SK-N-SH treated with all-trans-retinoic acid at 6 μM for 48 hours (cell line): ENCODE data around the gene APOA4.

Experiments
- ARNTL ChIP-seq: fragments of 450-650 bp; formaldehyde crosslinking; IDR thresholded peaks from 2 replicates; pipeline ENCODE4 v1.5.0; 2020; ENCODE audit warnings: low read depth, mild to moderate bottlenecking, moderate library complexity, borderline replicate concordance
- OSR1 ChIP-seq: fragments of 250-450 bp; sonication (Bioruptor Pico); IDR thresholded peaks from 2 replicates; pipeline ENCODE4 v1.8.0; 2022; ENCODE audit warnings: moderate library complexity, mild to moderate bottlenecking, inconsistent platforms
- PATZ1 ChIP-seq: fragments of 250-450 bp; sonication (Bioruptor Pico); IDR thresholded peaks from 2 replicates; pipeline ENCODE4 v1.8.0; 2020; ENCODE audit warnings: mild to moderate bottlenecking, moderate library complexity, borderline replicate concordance
- TOX ChIP-seq: fragments of 250-450 bp; sonication (Bioruptor Pico); IDR thresholded peaks from 2 replicates; pipeline ENCODE4 v1.8.0; 2021; ENCODE audit warnings: mild to moderate bottlenecking, moderate library complexity, borderline replicate concordance
- ZFP30 ChIP-seq: fragments of 450-650 bp; formaldehyde crosslinking; IDR thresholded peaks from 2 replicates; pipeline ENCODE4 v1.5.0; 2022; ENCODE audit warnings: mild to moderate bottlenecking, moderate library complexity

- TF ChIP-seq OSR1 (CRISPR knock-in tag) (no peak), TOX (no peak), PATZ1 (CRISPR knock-in tag) (no peak), ARNTL (CRISPR knock-in tag) (no peak), ZFP30 (no peak)
Observed at GRCh38 chr11:116773203-116774097, 49.7 kb downstream of the APOA4 start.
